NB4 (cell line): ENCODE data around the gene PAPSS2.

ENCODE experiments used
- DNase-seq: peaks from one replicate; pipeline ENCODE4 v3.0.0; 2010; ENCODE audit warnings: low read depth
- H3K4me3 ChIP-seq: one replicate; pipeline ENCODE4 v1.5.1; 2011; ENCODE audit warnings: mild to moderate bottlenecking, low read depth, low read length, moderate library complexity
- CTCF ChIP-seq: IDR thresholded peaks from one replicate; pipeline ENCODE4 v1.5.1; 2012; ENCODE audit warnings: low read depth, low read length
- MAX ChIP-seq: IDR thresholded peaks from 2 replicates; pipeline ENCODE4 v1.6.1; 2011; ENCODE audit warnings: low read depth, low read length
- MYC ChIP-seq: IDR thresholded peaks from 2 replicates; pipeline ENCODE4 v1.6.1; 2011; ENCODE audit warnings: low read depth, low read length
- POLR2A ChIP-seq: IDR thresholded peaks from 2 replicates; pipeline ENCODE4 v1.6.1; 2011; ENCODE audit warnings: mild to moderate bottlenecking; ENCODE audit not compliant: insufficient read length; ENCODE audit errors: extremely low read depth

Gene PAPSS2

GRCh38 chr10:87657371-87657770 lies 2.3 kb upstream of the PAPSS2 start:
- no peak for DNase-seq
- TF ChIP-seq MAX: no peak
- TF ChIP-seq POLR2A: no peak
- no peak for TF ChIP-seq CTCF
- TF ChIP-seq MYC: no peak
- H3K4me3 ChIP-seq: no peak overlapping the region

GRCh38 chr10:87658321-87658795 lies 1.3 kb upstream of the PAPSS2 start:
- TF ChIP-seq MYC: no peak
- no peak for TF ChIP-seq POLR2A
- no peak for TF ChIP-seq CTCF
- TF ChIP-seq MAX: no peak
- no peak for DNase-seq
- H3K4me3 ChIP-seq: no peak overlapping the region

- peak; percentile 9 for DNase-seq
- H3K4me3 ChIP-seq: no peak overlapping the region
- TF ChIP-seq CTCF: no peak
- TF ChIP-seq POLR2A: no peak
- no peak for TF ChIP-seq MYC
- TF ChIP-seq MAX: no peak
These were observed 671 bp upstream of the PAPSS2 start for GRCh38 chr10:87658858-87659555.

GRCh38 chr10:87660484-87661133 lies 931 bp downstream of the PAPSS2 start:
- peak overlapping the region; percentile 52 for H3K4me3 ChIP-seq
- DNase-seq: no peak
- no peak for TF ChIP-seq MAX
- TF ChIP-seq MYC: no peak
- no peak for TF ChIP-seq POLR2A
- TF ChIP-seq CTCF: no peak

GRCh38 chr10:87661861-87662785 lies 2.4 kb downstream of the PAPSS2 start:
- no peak for TF ChIP-seq MYC
- no peak for TF ChIP-seq MAX
- no peak for TF ChIP-seq CTCF
- TF ChIP-seq POLR2A: no peak
- H3K4me3 ChIP-seq: no peak overlapping the region
- no peak for DNase-seq
